ENCODE measurements around the gene ERAS. TPM values are rescaled to one million over a fixed set of nuclear protein-coding genes. Genes with fewer than 3 reads are reported as not detected.

Gene ERAS
- total RNA-seq, 2 experiments from 2014 or later = not detected

DNA sequence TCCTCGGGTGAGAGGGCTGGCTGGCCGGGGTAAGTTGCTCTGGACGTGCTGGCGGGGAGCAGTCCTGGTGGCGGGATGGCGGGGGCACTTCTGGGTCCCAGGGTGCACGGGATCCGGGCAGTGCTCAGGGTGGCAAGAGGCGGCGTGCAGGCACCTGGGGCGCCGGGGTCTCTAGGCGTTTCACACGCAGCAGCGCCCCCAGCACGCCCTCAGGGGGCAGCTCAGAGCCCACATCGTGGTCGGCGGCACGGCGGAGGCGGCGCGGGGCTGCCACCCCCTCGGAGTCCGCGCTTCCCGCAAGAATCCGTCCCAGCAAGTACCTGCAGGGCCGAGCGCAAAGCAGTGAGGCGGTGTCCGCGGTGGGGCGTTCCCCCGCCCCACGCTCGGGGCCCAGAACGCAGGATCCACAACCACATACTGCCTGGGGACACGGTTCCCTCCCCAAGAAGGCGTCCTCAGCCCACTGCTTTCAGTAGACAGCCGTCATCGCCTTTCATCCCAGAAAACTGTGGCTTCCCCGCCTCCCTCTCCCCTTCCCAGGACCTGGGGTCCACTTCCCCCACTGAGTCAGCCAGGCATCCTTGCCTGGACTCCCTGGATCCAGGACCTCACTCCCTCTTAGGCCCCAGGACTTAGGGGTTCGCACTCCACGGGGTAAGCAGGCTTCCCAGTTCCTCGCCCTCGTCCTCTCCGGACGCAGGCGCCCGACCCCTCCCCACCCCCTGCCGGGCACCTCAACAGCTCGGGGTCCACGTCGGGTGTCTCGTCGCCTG, 5.0 kb downstream of the ERAS start:
- DNase-seq = peak in 1 of 14 experiments; percentile 13
- ChIA-PET POLR2A (no interaction called here), CTCF (no interaction called here)
- Histone ChIP-seq H3K27me3 (ENCODE audit: control insufficient read depth in 1 of 2, insufficient read depth in 2 of 2, low read length in 2 of 2) (peaks cover 5 to 46% of the 10 kb centered on the region in 2 experiments), H3K36me3 (ENCODE audit: insufficient read depth, low read length) (no peaks in the 10 kb centered on the region), H3K9me3 (ENCODE audit: control insufficient read depth in 1 of 2, insufficient read depth in 1 of 2, low read length in 2 of 2) (peaks cover 0 to 4% of the 10 kb centered on the region in 2 experiments), H3K4me1 (ENCODE audit: insufficient read depth, low read length) (peaks cover 29% of the 10 kb centered on the region), H3K4me3 (ENCODE audit: low read length) (no peak overlapping the region), H3K27ac (ENCODE audit: low read depth in 1 of 2, low read length in 2 of 2) (no peak overlapping the region)
- no peaks in the 10 kb centered on the region for H3K36me3 Mint-ChIP-seq (ENCODE audit: low read depth)
- TF ChIP-seq, protein P1, sequence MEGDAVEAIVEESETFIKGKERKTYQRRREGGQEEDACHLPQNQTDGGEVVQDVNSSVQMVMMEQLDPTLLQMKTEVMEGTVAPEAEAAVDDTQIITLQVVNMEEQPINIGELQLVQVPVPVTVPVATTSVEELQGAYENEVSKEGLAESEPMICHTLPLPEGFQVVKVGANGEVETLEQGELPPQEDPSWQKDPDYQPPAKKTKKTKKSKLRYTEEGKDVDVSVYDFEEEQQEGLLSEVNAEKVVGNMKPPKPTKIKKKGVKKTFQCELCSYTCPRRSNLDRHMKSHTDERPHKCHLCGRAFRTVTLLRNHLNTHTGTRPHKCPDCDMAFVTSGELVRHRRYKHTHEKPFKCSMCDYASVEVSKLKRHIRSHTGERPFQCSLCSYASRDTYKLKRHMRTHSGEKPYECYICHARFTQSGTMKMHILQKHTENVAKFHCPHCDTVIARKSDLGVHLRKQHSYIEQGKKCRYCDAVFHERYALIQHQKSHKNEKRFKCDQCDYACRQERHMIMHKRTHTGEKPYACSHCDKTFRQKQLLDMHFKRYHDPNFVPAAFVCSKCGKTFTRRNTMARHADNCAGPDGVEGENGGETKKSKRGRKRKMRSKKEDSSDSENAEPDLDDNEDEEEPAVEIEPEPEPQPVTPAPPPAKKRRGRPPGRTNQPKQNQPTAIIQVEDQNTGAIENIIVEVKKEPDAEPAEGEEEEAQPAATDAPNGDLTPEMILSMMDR (IDR thresholded peaks at IDR 0.05) = no peak
- no peak overlapping the region for H3K4me3 Mint-ChIP-seq
- intact Hi-C loops (cut with DNase I, micrococcal nuclease) = loop anchor here in 1 of 2 experiments (10.0 kb wide), 1 partner anchor 53 kb away; no protein-coding TSS in a partner anchor
- H3K27ac Mint-ChIP-seq = no peak overlapping the region
- H3K4me1 Mint-ChIP-seq (ENCODE audit: low read depth) = peaks cover 21% of the 10 kb centered on the region
- no peak for ATAC-seq (ENCODE audit: poor library complexity)
- peaks cover 61% of the 10 kb centered on the region for H3K27me3 Mint-ChIP-seq
- H3K9me3 Mint-ChIP-seq = no peaks in the 10 kb centered on the region

DNA sequence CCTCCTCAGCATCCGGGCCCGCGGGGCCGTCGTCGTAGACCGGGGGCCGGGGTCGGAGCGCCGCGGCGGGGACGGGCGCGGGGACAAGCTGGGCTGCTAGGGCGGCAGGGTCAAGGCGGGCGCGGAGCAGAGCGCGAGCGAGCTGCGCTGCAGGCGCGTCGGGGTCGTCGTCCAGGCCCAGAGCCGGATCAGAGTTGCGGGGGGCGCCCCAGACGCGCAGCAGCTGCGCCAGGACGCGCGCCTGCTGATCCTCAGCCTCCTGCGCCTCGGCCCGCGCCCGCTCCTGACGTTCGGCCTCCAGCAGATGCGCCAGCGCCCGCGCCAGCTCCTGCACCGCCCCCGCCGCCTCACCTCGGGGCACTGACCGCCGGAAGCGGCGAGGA, 5.6 kb downstream of the ERAS start:
- CTCF ChIA-PET = no interaction called here
- no peaks in the 10 kb centered on the region for H3K36me3 Mint-ChIP-seq (ENCODE audit: low read depth)
- ATAC-seq (ENCODE audit: poor library complexity) (no peak), DNase-seq (no peak)
- no peak overlapping the region for H3K4me3 Mint-ChIP-seq
- Histone ChIP-seq H3K4me1 (ENCODE audit: insufficient read depth, low read length) (peaks cover 25% of the 10 kb centered on the region), H3K4me3 (ENCODE audit: low read length) (no peak overlapping the region), H3K9me3 (ENCODE audit: control insufficient read depth in 1 of 2, insufficient read depth in 1 of 2, low read length in 2 of 2) (peaks cover 0 to 4% of the 10 kb centered on the region in 2 experiments), H3K27ac (ENCODE audit: low read depth in 1 of 2, low read length in 2 of 2) (no peak overlapping the region), H3K27me3 (ENCODE audit: control insufficient read depth in 1 of 2, insufficient read depth in 2 of 2, low read length in 2 of 2) (peaks cover 5 to 46% of the 10 kb centered on the region in 2 experiments), H3K36me3 (ENCODE audit: insufficient read depth, low read length) (no peaks in the 10 kb centered on the region)
- no peak overlapping the region for H3K27ac Mint-ChIP-seq
- peaks cover 21% of the 10 kb centered on the region for H3K4me1 Mint-ChIP-seq (ENCODE audit: low read depth)
- intact Hi-C loops (cut with DNase I, micrococcal nuclease) = loop anchor here in 1 of 2 experiments (10.0 kb wide), 1 partner anchor 53 kb away; no protein-coding TSS in a partner anchor
- peaks cover 61% of the 10 kb centered on the region for H3K27me3 Mint-ChIP-seq
- POLR2A ChIA-PET = no interaction called here
- TF ChIP-seq, protein P1 (IDR thresholded peaks at IDR 0.05) = no peak
- no peaks in the 10 kb centered on the region for H3K9me3 Mint-ChIP-seq

DNA sequence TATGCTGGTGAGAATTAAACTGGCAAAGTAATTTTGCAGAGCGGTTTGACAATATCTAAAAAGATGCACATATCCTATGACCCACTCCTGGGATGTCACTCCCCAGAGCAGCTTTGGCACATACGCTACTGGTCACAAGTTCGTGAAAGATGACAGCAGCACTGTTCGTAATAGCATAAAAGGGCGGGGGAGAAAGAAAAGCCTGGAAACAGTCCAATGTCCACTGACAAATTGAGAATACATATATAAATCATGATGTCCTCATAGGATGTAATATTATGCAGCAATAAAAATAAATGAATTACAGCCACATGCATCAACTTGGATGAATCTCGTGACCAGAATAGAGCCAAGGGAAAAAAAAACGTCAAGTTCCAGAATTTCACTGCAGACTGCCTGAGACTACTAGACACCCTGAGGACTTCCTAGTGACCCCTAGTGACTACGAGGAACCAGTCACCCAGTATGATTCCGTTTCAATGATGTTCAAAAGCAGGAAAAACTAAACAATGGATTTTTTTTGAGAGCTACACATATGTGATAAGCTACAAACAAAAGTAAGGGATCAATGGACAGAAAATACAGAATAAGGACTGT, 7.3 kb downstream of the ERAS start:
- Histone ChIP-seq H3K4me1 (ENCODE audit: insufficient read depth, low read length) (peaks cover 21% of the 10 kb centered on the region), H3K36me3 (ENCODE audit: insufficient read depth, low read length) (no peaks in the 10 kb centered on the region), H3K9me3 (ENCODE audit: control insufficient read depth in 1 of 2, insufficient read depth in 1 of 2, low read length in 2 of 2) (no peaks in the 10 kb centered on the region), H3K27me3 (ENCODE audit: control insufficient read depth in 1 of 2, insufficient read depth in 2 of 2, low read length in 2 of 2) (peaks cover 0 to 39% of the 10 kb centered on the region in 2 experiments), H3K4me3 (ENCODE audit: low read length) (no peak overlapping the region), H3K27ac (ENCODE audit: low read depth in 1 of 2, low read length in 2 of 2) (no peak overlapping the region)
- intact Hi-C loops (cut with DNase I, micrococcal nuclease) = loop anchor here in 1 of 2 experiments (10.0 kb wide), 1 partner anchor 51 kb away; no protein-coding TSS in a partner anchor
- Mint-ChIP-seq H3K27me3 (peaks cover 49% of the 10 kb centered on the region), H3K27ac (no peak overlapping the region), H3K4me1 (ENCODE audit: low read depth) (peaks cover 21% of the 10 kb centered on the region), H3K36me3 (ENCODE audit: low read depth) (no peaks in the 10 kb centered on the region), H3K4me3 (peak overlapping the region; percentile 72), H3K9me3 (no peaks in the 10 kb centered on the region)
- TF ChIP-seq, protein P1 (IDR thresholded peaks at IDR 0.05) = no peak
- ChIA-PET CTCF (no interaction called here), POLR2A (interaction anchor here (1.2 kb wide), 1 partner anchor 32 kb away, joined by 4 read pairs; the partner anchor contains the start of gene HDAC6)
- ATAC-seq (ENCODE audit: poor library complexity) (no peak), DNase-seq (no peak)

All from CD4-positive, alpha-beta T cell (primary cell).